WTC11 (cell line): Measurements from ENCODE around the gene MAST4. TPM values are rescaled to one million over a fixed set of nuclear protein-coding genes. Genes with fewer than 3 reads are reported as not detected.

ENCODE experiments used
- ATAC-seq: fragments of 200-7000 bp; cut with Tn5 transposase; 2 replicates; pipeline ENCODE4 v1.10.0; 2021; ENCODE audit warnings: mild to moderate bottlenecking, moderate library complexity
- CTCF ChIA-PET: fragments of 300-600 bp; sonication (Branson Sonifier 250); formaldehyde crosslinking; loops from one replicate; lab custom pipeline; 2021; ENCODE audit warnings: antibody characterized with exemption; lab: Charles Lee
- POLR2A ChIA-PET: fragments of 350-600 bp; sonication (Branson Sonifier 250); formaldehyde crosslinking; loops from one replicate; lab custom pipeline; 2021; ENCODE audit warnings: antibody characterized with exemption; lab: Charles Lee
- DNase-seq: peaks from one replicate; pipeline ENCODE4 v3.0.0; 2021; ENCODE audit warnings: low spot score
- H3K27ac Mint-ChIP-seq: 2 replicates; pipeline ENCODE4 v1.8.0; 2021; ENCODE audit warnings: mixed read lengths
- H3K27me3 Mint-ChIP-seq: 2 replicates; pipeline ENCODE4 v1.8.0; 2021; ENCODE audit warnings: low read depth, mild to moderate bottlenecking, moderate library complexity, mixed read lengths
- H3K36me3 Mint-ChIP-seq: 2 replicates; pipeline ENCODE4 v1.8.0; 2021; ENCODE audit warnings: mixed read lengths
- H3K4me1 Mint-ChIP-seq: 2 replicates; pipeline ENCODE4 v1.8.0; 2022; ENCODE audit warnings: mixed read lengths
- H3K4me3 Mint-ChIP-seq: 2 replicates; pipeline ENCODE4 v1.8.0; 2021; ENCODE audit warnings: mild to moderate bottlenecking, moderate library complexity, mixed read lengths
- H3K9me3 Mint-ChIP-seq: 2 replicates; pipeline ENCODE4 v1.8.0; 2021; ENCODE audit warnings: mixed read lengths
- ATF1 ChIP-seq: sonication (generic); formaldehyde crosslinking; IDR thresholded peaks from 2 replicates; pipeline ENCODE4 v1.8.1; 2023; ENCODE audit warnings: mild to moderate bottlenecking, moderate library complexity, missing genetic modification reagents
- CBFB ChIP-seq: sonication (generic); formaldehyde crosslinking; IDR thresholded peaks from 2 replicates; pipeline ENCODE4 v1.8.1; 2022; ENCODE audit warnings: mild to moderate bottlenecking, low read depth, missing genetic modification reagents
- CREM ChIP-seq: sonication (generic); formaldehyde crosslinking; IDR thresholded peaks from 2 replicates; pipeline ENCODE4 v1.8.1; 2022; ENCODE audit warnings: mild to moderate bottlenecking, missing genetic modification reagents, moderate library complexity
- EMX1 ChIP-seq: fragments of 250-450 bp; sonication (Bioruptor Pico); IDR thresholded peaks from 2 replicates; pipeline ENCODE4 v1.8.0; 2021; ENCODE audit warnings: mild to moderate bottlenecking
- FOXP1 ChIP-seq: sonication (generic); formaldehyde crosslinking; IDR thresholded peaks from 2 replicates; pipeline ENCODE4 v1.8.0; 2022; ENCODE audit warnings: missing genetic modification reagents, mild to moderate bottlenecking, moderate library complexity, borderline replicate concordance
- GABPB1 ChIP-seq: sonication (generic); formaldehyde crosslinking; IDR thresholded peaks from 2 replicates; pipeline ENCODE4 v1.8.1; 2023; ENCODE audit warnings: mild to moderate bottlenecking, missing genetic modification reagents
- JUN ChIP-seq: sonication (generic); formaldehyde crosslinking; IDR thresholded peaks from 2 replicates; pipeline ENCODE4 v1.8.0; 2023; ENCODE audit warnings: mild to moderate bottlenecking, missing genetic modification reagents
- KAT7 ChIP-seq: sonication (generic); formaldehyde crosslinking; IDR thresholded peaks from 2 replicates; pipeline ENCODE4 v1.8.1; 2023; ENCODE audit warnings: missing genetic modification reagents, mild to moderate bottlenecking, borderline replicate concordance
- MXD4 ChIP-seq: fragments of 250-450 bp; sonication (Bioruptor Pico); IDR thresholded peaks from 2 replicates; pipeline ENCODE4 v1.8.0; 2021; ENCODE audit warnings: mild to moderate bottlenecking, moderate library complexity, borderline replicate concordance
- NR2C2 ChIP-seq: sonication (generic); formaldehyde crosslinking; IDR thresholded peaks from 2 replicates; pipeline ENCODE4 v1.8.0; 2022; ENCODE audit warnings: mild to moderate bottlenecking, missing genetic modification reagents
- RORB ChIP-seq: fragments of 250-450 bp; sonication (Bioruptor Pico); IDR thresholded peaks from 2 replicates; pipeline ENCODE4 v1.9.0; 2021; ENCODE audit warnings: mild to moderate bottlenecking
- SMAD3 ChIP-seq: sonication (generic); formaldehyde crosslinking; IDR thresholded peaks from 2 replicates; pipeline ENCODE4 v1.8.0; 2022; ENCODE audit warnings: missing genetic modification reagents, mild to moderate bottlenecking, borderline replicate concordance
- TEAD4 ChIP-seq: sonication (generic); formaldehyde crosslinking; IDR thresholded peaks from 2 replicates; pipeline ENCODE4 v1.8.0; 2022; ENCODE audit warnings: mild to moderate bottlenecking, missing genetic modification reagents
- ZNF232 ChIP-seq: sonication (generic); formaldehyde crosslinking; IDR thresholded peaks from 2 replicates; pipeline ENCODE4 v1.8.0; 2022; ENCODE audit warnings: mild to moderate bottlenecking, missing genetic modification reagents
- total RNA-seq: library from RNA; stranded (reverse); gene quantifications from 3 replicates; pipeline ENCODE4 v1.2.3, GENCODE V29; 2021
- TF ChIP-seq, protein P1 (sequence below): fragments of 250-450 bp; sonication (Bioruptor Pico); IDR thresholded peaks from 2 replicates; pipeline ENCODE4 v1.9.0; 2021; ENCODE audit warnings: mild to moderate bottlenecking
- TF ChIP-seq, protein P2 (sequence below): sonication (generic); formaldehyde crosslinking; IDR thresholded peaks from 2 replicates; pipeline ENCODE4 v1.8.0; 2022; ENCODE audit warnings: mild to moderate bottlenecking, missing genetic modification reagents
- TF ChIP-seq, protein P3 (sequence below): sonication (generic); formaldehyde crosslinking; IDR thresholded peaks from 2 replicates; pipeline ENCODE4 v1.8.1; 2023; ENCODE audit warnings: mild to moderate bottlenecking, missing genetic modification reagents, moderate library complexity
- TF ChIP-seq, protein P4 (sequence below): sonication (generic); formaldehyde crosslinking; IDR thresholded peaks from 2 replicates; pipeline ENCODE4 v1.8.0; 2023; ENCODE audit warnings: missing genetic modification reagents
- TF ChIP-seq, protein P5 (sequence below): fragments of 250-450 bp; sonication (Bioruptor Pico); IDR thresholded peaks from 2 replicates; pipeline ENCODE4 v1.9.0; 2021; ENCODE audit warnings: mild to moderate bottlenecking
- TF ChIP-seq, protein P6 (sequence below): sonication (generic); formaldehyde crosslinking; IDR thresholded peaks from 2 replicates; pipeline ENCODE4 v1.8.0; 2023; ENCODE audit warnings: mild to moderate bottlenecking, missing genetic modification reagents
- TF ChIP-seq, protein P7 (sequence below): sonication (generic); formaldehyde crosslinking; IDR thresholded peaks from 2 replicates; pipeline ENCODE4 v1.8.1; 2023; ENCODE audit warnings: mild to moderate bottlenecking, missing genetic modification reagents

MAST4 gene
- total RNA-seq, 1 experiment from 2014 or later, result 8.0 TPM

DNA sequence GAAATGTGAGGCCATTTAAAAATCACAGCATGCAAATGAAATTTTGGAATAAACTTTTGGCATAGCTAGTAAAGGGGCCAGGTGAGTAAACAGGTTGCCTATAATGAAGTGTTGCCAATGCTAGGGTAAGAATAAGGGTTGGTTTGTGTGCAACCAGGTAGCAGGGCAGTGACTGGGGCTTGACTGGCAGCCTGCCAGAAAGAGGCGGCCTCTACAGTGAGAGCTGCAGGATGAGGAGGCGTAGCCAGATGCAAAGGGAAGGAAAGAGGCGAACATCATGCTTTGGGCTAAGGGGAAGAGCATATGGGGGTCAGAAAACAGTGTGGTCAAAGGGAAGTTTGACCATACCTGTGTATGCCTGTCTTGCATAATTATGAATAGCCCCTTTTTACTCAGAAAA is 70.6 kb downstream of the MAST4 start (continued):
- TF ChIP-seq, protein P1, sequence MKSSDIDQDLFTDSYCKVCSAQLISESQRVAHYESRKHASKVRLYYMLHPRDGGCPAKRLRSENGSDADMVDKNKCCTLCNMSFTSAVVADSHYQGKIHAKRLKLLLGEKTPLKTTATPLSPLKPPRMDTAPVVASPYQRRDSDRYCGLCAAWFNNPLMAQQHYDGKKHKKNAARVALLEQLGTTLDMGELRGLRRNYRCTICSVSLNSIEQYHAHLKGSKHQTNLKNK (CRISPR knock-in tag), result no peak
- TF ChIP-seq, protein P2, sequence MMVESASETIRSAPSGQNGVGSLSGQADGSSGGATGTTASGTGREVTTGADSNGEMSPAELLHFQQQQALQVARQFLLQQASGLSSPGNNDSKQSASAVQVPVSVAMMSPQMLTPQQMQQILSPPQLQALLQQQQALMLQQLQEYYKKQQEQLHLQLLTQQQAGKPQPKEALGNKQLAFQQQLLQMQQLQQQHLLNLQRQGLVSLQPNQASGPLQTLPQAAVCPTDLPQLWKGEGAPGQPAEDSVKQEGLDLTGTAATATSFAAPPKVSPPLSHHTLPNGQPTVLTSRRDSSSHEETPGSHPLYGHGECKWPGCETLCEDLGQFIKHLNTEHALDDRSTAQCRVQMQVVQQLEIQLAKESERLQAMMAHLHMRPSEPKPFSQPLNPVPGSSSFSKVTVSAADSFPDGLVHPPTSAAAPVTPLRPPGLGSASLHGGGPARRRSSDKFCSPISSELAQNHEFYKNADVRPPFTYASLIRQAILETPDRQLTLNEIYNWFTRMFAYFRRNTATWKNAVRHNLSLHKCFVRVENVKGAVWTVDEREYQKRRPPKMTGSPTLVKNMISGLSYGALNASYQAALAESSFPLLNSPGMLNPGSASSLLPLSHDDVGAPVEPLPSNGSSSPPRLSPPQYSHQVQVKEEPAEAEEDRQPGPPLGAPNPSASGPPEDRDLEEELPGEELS (CRISPR knock-in tag), result no peak
- no peak for TF ChIP-seq FOXP1 (CRISPR knock-in tag)
- TF ChIP-seq TEAD4, result no peak
- no peak for TF ChIP-seq ATF1 (CRISPR knock-in tag)
- no peak for TF ChIP-seq GABPB1 (CRISPR knock-in tag)
- TF ChIP-seq, protein P3, sequence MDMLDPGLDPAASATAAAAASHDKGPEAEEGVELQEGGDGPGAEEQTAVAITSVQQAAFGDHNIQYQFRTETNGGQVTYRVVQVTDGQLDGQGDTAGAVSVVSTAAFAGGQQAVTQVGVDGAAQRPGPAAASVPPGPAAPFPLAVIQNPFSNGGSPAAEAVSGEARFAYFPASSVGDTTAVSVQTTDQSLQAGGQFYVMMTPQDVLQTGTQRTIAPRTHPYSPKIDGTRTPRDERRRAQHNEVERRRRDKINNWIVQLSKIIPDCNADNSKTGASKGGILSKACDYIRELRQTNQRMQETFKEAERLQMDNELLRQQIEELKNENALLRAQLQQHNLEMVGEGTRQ (CRISPR knock-in tag), result no peak
- no peak for TF ChIP-seq EMX1 (CRISPR knock-in tag)
- TF ChIP-seq ZNF232 (CRISPR knock-in tag), result no peak

DNA sequence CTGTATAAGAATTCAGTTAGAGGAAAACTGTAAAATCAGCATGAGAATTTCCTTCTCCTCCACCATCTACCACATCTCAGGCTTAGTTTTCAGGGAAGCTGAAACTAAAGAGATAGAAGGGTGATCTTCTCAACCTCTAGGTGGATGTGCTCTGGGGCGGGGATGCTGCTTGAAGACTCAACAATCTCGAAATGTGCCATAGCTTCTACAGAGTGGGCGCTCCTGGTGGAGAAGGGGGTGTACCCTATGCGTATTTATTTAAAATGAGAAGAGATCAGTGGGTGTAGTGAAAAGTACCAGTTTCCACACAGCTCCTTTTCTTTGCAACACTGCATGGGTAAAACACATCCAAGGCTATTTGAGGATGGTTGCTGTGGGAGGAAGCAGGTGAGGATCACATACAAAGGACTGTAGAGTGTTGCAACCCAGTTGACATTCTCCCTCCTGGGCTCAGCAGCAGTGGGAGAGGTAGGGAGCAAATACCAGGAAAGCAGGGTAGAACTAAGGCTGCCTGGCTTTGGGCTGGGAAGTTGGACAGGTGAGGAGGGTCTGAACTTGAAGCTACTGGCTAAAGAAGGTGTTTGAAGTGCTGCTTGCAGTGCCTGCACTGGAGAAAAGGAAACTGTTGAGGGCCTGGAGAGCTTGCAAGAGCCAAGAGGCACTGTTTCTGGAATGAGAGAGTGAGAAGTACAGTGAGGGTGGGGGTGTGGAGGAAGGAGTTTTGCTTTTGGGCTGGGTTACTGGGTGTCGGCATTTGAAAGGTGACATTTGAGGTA is 73.1 kb downstream of the MAST4 start:
- CTCF ChIA-PET, result no interaction called here
- Mint-ChIP-seq H3K4me3 (no peak overlapping the region), H3K27ac (no peak overlapping the region), H3K4me1 (peaks cover 21% of the 10 kb centered on the region), H3K27me3 (no peaks in the 10 kb centered on the region), H3K36me3 (no peaks in the 10 kb centered on the region), H3K9me3 (no peaks in the 10 kb centered on the region)
- POLR2A ChIA-PET, result no interaction called here
- no peak for ATAC-seq
- TF ChIP-seq, protein P4, sequence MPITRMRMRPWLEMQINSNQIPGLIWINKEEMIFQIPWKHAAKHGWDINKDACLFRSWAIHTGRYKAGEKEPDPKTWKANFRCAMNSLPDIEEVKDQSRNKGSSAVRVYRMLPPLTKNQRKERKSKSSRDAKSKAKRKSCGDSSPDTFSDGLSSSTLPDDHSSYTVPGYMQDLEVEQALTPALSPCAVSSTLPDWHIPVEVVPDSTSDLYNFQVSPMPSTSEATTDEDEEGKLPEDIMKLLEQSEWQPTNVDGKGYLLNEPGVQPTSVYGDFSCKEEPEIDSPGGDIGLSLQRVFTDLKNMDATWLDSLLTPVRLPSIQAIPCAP, result no peak
- no peak for TF ChIP-seq MXD4 (CRISPR knock-in tag)
- DNase-seq, result no peak

DNA sequence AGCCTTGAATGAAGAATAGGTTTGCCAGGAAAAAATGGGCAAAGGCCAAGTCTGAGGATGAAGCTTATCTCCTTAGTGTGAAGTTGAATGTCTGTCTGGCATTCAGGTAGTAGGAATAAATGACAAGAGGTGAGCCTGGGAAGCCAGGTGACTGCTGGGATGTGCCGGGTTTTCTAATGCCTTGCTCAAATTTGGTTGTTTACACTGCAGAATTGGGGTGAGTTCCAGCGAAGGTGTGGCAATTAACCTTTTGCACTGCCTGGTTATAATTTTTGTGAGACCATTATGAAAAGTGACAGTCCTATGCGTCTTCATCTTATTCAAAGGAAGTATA is 73.6 kb downstream of the MAST4 start:
- POLR2A ChIA-PET, result no interaction called here
- ATAC-seq, result no peak
- no peak overlapping the region for H3K4me3 Mint-ChIP-seq
- no peak for DNase-seq
- peaks cover 23% of the 10 kb centered on the region for H3K4me1 Mint-ChIP-seq
- no peaks in the 10 kb centered on the region for H3K9me3 Mint-ChIP-seq
- no peaks in the 10 kb centered on the region for H3K36me3 Mint-ChIP-seq
- no peaks in the 10 kb centered on the region for H3K27me3 Mint-ChIP-seq
- CTCF ChIA-PET, result no interaction called here
- H3K27ac Mint-ChIP-seq, result no peak overlapping the region
- no peak for TF ChIP-seq SMAD3 (CRISPR knock-in tag)
- TF ChIP-seq JUN, result no peak
- TF ChIP-seq NR2C2 (CRISPR knock-in tag), result no peak
- TF ChIP-seq, protein P3 (CRISPR knock-in tag), result no peak
- TF ChIP-seq, protein P5, sequence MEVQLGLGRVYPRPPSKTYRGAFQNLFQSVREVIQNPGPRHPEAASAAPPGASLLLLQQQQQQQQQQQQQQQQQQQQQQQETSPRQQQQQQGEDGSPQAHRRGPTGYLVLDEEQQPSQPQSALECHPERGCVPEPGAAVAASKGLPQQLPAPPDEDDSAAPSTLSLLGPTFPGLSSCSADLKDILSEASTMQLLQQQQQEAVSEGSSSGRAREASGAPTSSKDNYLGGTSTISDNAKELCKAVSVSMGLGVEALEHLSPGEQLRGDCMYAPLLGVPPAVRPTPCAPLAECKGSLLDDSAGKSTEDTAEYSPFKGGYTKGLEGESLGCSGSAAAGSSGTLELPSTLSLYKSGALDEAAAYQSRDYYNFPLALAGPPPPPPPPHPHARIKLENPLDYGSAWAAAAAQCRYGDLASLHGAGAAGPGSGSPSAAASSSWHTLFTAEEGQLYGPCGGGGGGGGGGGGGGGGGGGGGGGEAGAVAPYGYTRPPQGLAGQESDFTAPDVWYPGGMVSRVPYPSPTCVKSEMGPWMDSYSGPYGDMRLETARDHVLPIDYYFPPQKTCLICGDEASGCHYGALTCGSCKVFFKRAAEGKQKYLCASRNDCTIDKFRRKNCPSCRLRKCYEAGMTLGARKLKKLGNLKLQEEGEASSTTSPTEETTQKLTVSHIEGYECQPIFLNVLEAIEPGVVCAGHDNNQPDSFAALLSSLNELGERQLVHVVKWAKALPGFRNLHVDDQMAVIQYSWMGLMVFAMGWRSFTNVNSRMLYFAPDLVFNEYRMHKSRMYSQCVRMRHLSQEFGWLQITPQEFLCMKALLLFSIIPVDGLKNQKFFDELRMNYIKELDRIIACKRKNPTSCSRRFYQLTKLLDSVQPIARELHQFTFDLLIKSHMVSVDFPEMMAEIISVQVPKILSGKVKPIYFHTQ, result no peak
- TF ChIP-seq RORB, result no peak
- no peak for TF ChIP-seq CBFB
- no peak for TF ChIP-seq CREM (CRISPR knock-in tag)
- TF ChIP-seq, protein P6, sequence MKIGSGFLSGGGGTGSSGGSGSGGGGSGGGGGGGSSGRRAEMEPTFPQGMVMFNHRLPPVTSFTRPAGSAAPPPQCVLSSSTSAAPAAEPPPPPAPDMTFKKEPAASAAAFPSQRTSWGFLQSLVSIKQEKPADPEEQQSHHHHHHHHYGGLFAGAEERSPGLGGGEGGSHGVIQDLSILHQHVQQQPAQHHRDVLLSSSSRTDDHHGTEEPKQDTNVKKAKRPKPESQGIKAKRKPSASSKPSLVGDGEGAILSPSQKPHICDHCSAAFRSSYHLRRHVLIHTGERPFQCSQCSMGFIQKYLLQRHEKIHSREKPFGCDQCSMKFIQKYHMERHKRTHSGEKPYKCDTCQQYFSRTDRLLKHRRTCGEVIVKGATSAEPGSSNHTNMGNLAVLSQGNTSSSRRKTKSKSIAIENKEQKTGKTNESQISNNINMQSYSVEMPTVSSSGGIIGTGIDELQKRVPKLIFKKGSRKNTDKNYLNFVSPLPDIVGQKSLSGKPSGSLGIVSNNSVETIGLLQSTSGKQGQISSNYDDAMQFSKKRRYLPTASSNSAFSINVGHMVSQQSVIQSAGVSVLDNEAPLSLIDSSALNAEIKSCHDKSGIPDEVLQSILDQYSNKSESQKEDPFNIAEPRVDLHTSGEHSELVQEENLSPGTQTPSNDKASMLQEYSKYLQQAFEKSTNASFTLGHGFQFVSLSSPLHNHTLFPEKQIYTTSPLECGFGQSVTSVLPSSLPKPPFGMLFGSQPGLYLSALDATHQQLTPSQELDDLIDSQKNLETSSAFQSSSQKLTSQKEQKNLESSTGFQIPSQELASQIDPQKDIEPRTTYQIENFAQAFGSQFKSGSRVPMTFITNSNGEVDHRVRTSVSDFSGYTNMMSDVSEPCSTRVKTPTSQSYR (CRISPR knock-in tag), result no peak
- TF ChIP-seq KAT7 (CRISPR knock-in tag), result no peak
- TF ChIP-seq, protein P7, sequence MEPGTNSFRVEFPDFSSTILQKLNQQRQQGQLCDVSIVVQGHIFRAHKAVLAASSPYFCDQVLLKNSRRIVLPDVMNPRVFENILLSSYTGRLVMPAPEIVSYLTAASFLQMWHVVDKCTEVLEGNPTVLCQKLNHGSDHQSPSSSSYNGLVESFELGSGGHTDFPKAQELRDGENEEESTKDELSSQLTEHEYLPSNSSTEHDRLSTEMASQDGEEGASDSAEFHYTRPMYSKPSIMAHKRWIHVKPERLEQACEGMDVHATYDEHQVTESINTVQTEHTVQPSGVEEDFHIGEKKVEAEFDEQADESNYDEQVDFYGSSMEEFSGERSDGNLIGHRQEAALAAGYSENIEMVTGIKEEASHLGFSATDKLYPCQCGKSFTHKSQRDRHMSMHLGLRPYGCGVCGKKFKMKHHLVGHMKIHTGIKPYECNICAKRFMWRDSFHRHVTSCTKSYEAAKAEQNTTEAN (CRISPR knock-in tag), result no peak
